GM13976 (cell line): ENCODE measurements around the gene TMEM82.

Source experiments
- DNase-seq: peaks from one replicate; pipeline ENCODE4 v3.0.0; 2012; ENCODE audit warnings: low spot score
- in situ Hi-C: fragments of 300-500 bp; cut with MboI; formaldehyde crosslinking; loops from one replicate; pipeline ENCODE4 v1.12.0; 2022; ENCODE audit warnings: low sequenced_read_pairs, mixed read lengths, inconsistent platforms; ENCODE audit not compliant: unreplicated experiment
- TF ChIP-seq, protein P1 (sequence below): IDR thresholded peaks from 2 replicates; pipeline ENCODE4 v1.5.1; 2012; ENCODE audit warnings: borderline replicate concordance, mild to moderate bottlenecking; ENCODE audit not compliant: insufficient read depth; ENCODE audit errors: extremely low read depth, missing control alignments, control extremely low read depth

Gene TMEM82

DNA sequence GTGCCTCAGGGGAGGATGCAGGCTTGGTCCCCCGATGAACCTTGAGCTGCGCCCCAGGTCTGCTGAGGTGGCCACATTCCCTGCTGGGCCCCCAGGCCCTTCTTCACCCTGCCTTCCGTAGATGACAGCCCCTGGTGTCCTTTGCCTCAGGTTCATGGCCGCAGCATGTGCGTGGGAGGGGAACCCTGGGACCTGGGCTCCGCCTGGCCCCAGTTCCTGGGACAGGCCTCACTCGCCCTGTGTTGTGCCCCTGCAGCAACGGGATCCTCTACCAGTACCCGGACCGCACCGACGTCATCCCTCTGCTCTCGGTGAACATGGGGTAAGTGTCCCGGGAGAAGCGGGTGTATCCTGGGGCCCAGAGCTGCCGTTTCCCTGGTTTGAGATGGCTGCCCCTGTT, 11.4 kb upstream of the TMEM82 start:
- TF ChIP-seq, protein P1, sequence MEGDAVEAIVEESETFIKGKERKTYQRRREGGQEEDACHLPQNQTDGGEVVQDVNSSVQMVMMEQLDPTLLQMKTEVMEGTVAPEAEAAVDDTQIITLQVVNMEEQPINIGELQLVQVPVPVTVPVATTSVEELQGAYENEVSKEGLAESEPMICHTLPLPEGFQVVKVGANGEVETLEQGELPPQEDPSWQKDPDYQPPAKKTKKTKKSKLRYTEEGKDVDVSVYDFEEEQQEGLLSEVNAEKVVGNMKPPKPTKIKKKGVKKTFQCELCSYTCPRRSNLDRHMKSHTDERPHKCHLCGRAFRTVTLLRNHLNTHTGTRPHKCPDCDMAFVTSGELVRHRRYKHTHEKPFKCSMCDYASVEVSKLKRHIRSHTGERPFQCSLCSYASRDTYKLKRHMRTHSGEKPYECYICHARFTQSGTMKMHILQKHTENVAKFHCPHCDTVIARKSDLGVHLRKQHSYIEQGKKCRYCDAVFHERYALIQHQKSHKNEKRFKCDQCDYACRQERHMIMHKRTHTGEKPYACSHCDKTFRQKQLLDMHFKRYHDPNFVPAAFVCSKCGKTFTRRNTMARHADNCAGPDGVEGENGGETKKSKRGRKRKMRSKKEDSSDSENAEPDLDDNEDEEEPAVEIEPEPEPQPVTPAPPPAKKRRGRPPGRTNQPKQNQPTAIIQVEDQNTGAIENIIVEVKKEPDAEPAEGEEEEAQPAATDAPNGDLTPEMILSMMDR, result no peak
- no peak for DNase-seq
- in situ Hi-C loops, result loop anchor here (25.0 kb wide), 1 partner anchor 394 kb away; no protein-coding TSS in a partner anchor

DNA sequence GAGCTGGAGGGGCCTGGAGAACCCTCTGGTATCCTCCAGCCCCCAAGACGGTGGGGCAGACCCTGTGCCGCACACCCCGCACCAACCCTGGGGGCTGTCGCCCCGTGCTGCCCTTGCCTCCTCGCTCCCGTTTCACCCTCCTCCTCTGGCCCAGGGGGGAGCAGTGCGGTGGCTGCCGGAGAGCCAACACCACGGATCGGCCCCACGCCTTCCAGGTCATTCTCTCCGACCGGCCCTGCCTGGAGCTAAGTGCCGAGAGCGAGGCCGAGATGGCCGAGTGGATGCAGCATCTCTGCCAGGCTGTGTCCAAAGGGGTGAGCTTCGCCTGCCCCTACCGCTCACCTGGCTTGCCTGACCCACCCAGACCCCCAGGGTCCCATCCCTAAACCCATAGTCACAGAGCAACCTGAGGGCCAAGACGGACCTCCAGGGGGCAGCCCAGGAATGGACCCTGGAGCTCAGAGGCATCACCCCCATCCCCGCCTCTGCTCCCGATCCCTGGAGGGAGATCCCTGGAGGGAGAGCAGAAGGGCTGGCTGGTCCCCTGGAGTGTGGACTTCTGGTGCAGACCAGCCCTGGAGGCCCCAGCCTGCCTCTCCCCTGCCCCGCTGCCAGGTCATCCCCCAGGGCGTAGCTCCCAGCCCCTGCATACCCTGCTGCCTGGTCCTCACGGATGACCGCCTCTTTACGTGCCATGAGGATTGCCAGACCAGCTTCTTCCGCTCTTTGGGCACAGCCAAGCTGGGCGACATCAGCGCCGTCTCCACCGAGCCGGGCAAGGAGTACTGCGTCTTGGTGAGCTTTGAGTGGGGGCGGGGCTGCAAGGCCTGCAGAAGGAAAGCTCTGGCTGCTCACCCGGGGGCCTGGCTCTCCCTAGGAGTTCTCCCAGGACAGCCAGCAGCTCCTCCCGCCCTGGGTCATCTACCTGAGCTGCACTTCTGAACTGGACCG, 10.3 kb upstream of the TMEM82 start:
- in situ Hi-C loops, result loop anchor here (25.0 kb wide), 1 partner anchor 395 kb away; no protein-coding TSS in a partner anchor
- DNase-seq, result no peak
- TF ChIP-seq, protein P1, result no peak

DNA sequence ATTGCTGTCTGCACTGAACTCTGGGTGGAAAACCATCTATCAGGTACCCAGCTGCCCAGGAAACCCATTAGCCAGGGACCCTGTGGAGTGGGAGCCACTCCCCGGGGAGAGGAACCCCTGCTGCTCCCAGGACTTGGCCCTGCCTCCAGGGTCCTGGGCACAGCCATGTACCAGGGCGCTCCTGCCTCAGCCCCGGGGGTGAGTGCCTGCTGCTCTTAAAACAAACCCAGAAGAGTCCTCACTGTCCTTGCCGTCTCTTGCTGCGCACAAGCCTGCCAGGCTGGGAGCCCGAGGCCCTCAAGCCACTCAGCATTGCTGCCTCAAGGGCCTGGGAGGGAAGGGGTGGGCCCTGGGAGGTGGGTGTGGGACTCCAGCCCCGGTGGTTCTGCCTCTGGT, 9.6 kb upstream of the TMEM82 start:
- in situ Hi-C loops, result loop anchor here (25.0 kb wide), 1 partner anchor 395 kb away; no protein-coding TSS in a partner anchor
- no peak for DNase-seq

DNA sequence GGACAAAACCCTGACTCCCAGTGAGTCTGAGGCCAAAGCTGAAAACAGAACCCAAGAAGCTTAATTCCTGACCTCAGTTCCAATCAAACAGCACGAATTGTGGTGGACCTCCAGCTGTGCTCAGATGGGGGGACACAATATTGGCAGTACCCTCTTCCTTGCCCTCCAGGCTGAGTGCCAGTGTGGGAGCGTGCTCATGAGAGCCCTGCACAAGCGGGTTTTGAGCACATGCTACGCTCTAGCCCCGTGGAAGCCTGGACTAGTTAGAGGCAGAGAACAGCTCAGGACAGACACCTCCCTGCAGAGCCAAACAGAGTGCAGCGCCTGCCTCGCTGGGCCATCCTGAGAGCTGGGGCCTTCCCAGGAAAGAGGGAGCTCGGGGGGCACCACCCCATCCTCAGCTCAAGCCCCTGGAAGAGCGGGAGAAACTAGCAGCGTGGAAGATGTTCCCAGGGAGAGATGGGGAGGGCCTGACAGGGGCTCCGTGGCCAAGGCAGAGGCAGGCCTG, 9.0 kb upstream of the TMEM82 start:
- in situ Hi-C loops, result loop anchor here (25.0 kb wide), 1 partner anchor 396 kb away; no protein-coding TSS in a partner anchor
- DNase-seq, result no peak

More for the DNA sequence above, 9.6 kb upstream of the TMEM82 start:
- TF ChIP-seq, protein P1, result no peak

DNA sequence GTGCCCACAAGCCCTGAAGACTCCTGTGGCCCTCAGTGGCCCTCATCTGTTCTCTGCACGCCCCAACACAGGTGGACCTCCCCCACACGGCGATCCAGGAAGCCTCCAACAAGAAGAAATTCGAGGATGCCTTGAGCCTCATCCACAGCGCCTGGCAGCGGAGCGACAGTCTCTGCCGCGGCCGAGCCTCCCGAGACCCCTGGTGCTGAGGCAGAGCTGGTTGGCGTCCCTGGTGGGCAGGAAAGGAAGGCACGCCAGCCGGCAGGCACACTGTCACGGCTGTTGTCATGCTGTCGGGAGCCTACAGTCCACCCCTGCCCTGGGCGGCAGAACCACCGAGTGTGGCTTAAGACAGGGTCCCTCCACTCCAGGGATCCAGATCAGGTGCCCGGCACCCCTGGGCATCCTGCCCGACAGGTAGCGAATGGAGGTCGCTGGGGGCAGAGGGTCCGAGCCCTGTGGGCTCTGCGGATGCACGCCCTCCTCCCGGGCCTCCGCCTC, 8.5 kb upstream of the TMEM82 start:
- in situ Hi-C loops, result loop anchor here (25.0 kb wide), 1 partner anchor 396 kb away; no protein-coding TSS in a partner anchor
- TF ChIP-seq, protein P1, result no peak
- no peak for DNase-seq

More for the DNA sequence above, 9.0 kb upstream of the TMEM82 start:
- TF ChIP-seq, protein P1, result no peak

DNA sequence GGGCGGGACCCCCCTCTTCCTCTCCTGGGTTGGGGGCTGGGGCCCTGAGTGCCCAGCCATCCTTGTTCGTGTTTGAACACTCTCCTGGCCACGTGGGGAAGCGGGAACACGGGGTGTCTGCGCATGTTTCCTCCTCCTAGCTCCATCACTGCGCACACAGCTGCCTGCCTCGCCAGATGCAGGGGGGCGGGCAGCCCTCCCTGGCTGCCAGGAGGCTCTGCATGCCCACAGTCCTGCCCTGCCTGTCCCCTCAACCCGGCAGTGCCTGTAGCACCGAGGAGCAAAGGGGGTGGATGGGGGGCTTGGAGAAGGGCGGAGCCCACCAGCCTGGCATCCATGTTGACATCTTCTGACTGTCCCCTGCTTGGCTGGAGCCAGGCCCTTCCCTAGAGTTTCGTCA, 8.0 kb upstream of the TMEM82 start:
- TF ChIP-seq, protein P1, result no peak
- DNase-seq, result no peak
- in situ Hi-C loops, result loop anchor here (25.0 kb wide), 1 partner anchor 397 kb away; no protein-coding TSS in a partner anchor
